SJSA1 (cell line): ENCODE measurements around the gene DIP2C. TPM values are rescaled to one million over a fixed set of nuclear protein-coding genes. Genes with fewer than 3 reads are reported as not detected.
"Not testable (repeated sequence)": the region's sequence is repeated elsewhere in the genome, so short reads cannot be mapped to it uniquely, and the experiment has no call there.

Experiments
- DNase-seq, 2 experiments: peaks; one replicate each; pipeline ENCODE4 v3.0.0-alpha.2; 2015 to 2020; ENCODE audit warnings: low spot score in 2 of 2, low read depth in 1 of 2
- H3K27ac ChIP-seq: fragments of 250-450 bp; sonication (Bioruptor Pico); 2 replicates; pipeline ENCODE4 v1.5.1; 2020; ENCODE audit warnings: mild to moderate bottlenecking, moderate library complexity
- H3K27me3 ChIP-seq: fragments of 250-450 bp; sonication (Bioruptor Pico); replicated peaks from 2 replicates; pipeline ENCODE4 v1.5.1; 2020; ENCODE audit warnings: mild to moderate bottlenecking, moderate library complexity
- H3K36me3 ChIP-seq: fragments of 250-450 bp; sonication (Bioruptor Pico); 2 replicates; pipeline ENCODE4 v1.5.1; 2020; ENCODE audit warnings: mild to moderate bottlenecking
- H3K4me1 ChIP-seq: fragments of 250-450 bp; sonication (Bioruptor Pico); replicated peaks from 2 replicates; pipeline ENCODE4 v1.6.1; 2021; ENCODE audit warnings: mild to moderate bottlenecking
- H3K4me3 ChIP-seq: fragments of 250-450 bp; sonication (Bioruptor Pico); 2 replicates; pipeline ENCODE4 v1.5.1; 2020; ENCODE audit warnings: mild to moderate bottlenecking
- H3K9me3 ChIP-seq: fragments of 250-450 bp; sonication (Bioruptor Pico); replicated peaks from 2 replicates; pipeline ENCODE4 v1.5.1; 2020; ENCODE audit warnings: mild to moderate bottlenecking
- total RNA-seq: library from RNA; depleted of rRNA; stranded (reverse); fragments of >200 nt; shearing (Covaris generic); gene quantifications from 2 replicates; pipeline ENCODE4 v1.2.3, GENCODE V29; 2014

DIP2C gene
- total RNA-seq, 1 experiment from 2014 or later, result 17.5 TPM

GRCh38 chr10:594584-595270 is 94.7 kb downstream of the DIP2C start:
- Histone ChIP-seq H3K27me3 (no peaks in the 10 kb centered on the region), H3K36me3 (peaks cover 17% of the 10 kb centered on the region), H3K4me1 (peaks cover 26% of the 10 kb centered on the region), H3K27ac (no peak overlapping the region), H3K4me3 (no peak overlapping the region), H3K9me3 (no peaks in the 10 kb centered on the region)
- DNase-seq, result no peak

- peaks cover 23% of the 10 kb centered on the region for H3K36me3 ChIP-seq
- no peak for DNase-seq
- no peaks in the 10 kb centered on the region for H3K9me3 ChIP-seq
- no peak overlapping the region for H3K4me3 ChIP-seq
- no peaks in the 10 kb centered on the region for H3K27me3 ChIP-seq
- no peak overlapping the region for H3K27ac ChIP-seq
- peaks cover 19% of the 10 kb centered on the region for H3K4me1 ChIP-seq
Observed at GRCh38 chr10:593901-594457, 95.5 kb downstream of the DIP2C start.

GRCh38 chr10:593421-593820 is 96.0 kb downstream of the DIP2C start:
- peaks cover 27% of the 10 kb centered on the region for H3K36me3 ChIP-seq
- peaks cover 20% of the 10 kb centered on the region for H3K4me1 ChIP-seq
- H3K9me3 ChIP-seq, result no peaks in the 10 kb centered on the region
- no peak overlapping the region for H3K27ac ChIP-seq
- H3K4me3 ChIP-seq, result no peak overlapping the region
- no peaks in the 10 kb centered on the region for H3K27me3 ChIP-seq
- DNase-seq, result no peak

- no peak for DNase-seq
- H3K27ac ChIP-seq, result no peak overlapping the region
Observed at GRCh38 chr10:593016-593415, 96.5 kb downstream of the DIP2C start.

GRCh38 chr10:591646-592045 is 97.8 kb downstream of the DIP2C start:
- H3K4me3 ChIP-seq, result no peak overlapping the region
- no peak overlapping the region for H3K27ac ChIP-seq
- H3K4me1 ChIP-seq, result peaks cover 9% of the 10 kb centered on the region
- peaks cover 27% of the 10 kb centered on the region for H3K36me3 ChIP-seq
- DNase-seq, result no peak
- no peaks in the 10 kb centered on the region for H3K9me3 ChIP-seq
- H3K27me3 ChIP-seq, result no peaks in the 10 kb centered on the region

More at GRCh38 chr10:593016-593415, 96.5 kb downstream of the DIP2C start:
- Histone ChIP-seq H3K27me3 (no peaks in the 10 kb centered on the region), H3K9me3 (no peaks in the 10 kb centered on the region), H3K4me3 (no peak overlapping the region), H3K36me3 (peaks cover 27% of the 10 kb centered on the region), H3K4me1 (peaks cover 20% of the 10 kb centered on the region)

- H3K27ac ChIP-seq, result no peak overlapping the region
- no peak overlapping the region for H3K4me3 ChIP-seq
- DNase-seq, result no peak
- no peaks in the 10 kb centered on the region for H3K9me3 ChIP-seq
- peaks cover 27% of the 10 kb centered on the region for H3K36me3 ChIP-seq
- peaks cover 9% of the 10 kb centered on the region for H3K4me1 ChIP-seq
- H3K27me3 ChIP-seq, result no peaks in the 10 kb centered on the region
Observed at GRCh38 chr10:590721-591120, 98.7 kb downstream of the DIP2C start.

GRCh38 chr10:589961-590680 is 99.3 kb downstream of the DIP2C start:
- H3K9me3 ChIP-seq, result no peaks in the 10 kb centered on the region
- H3K36me3 ChIP-seq, result peaks cover 30% of the 10 kb centered on the region
- no peak overlapping the region for H3K27ac ChIP-seq
- H3K4me3 ChIP-seq, result no peak overlapping the region
- DNase-seq, result no peak
- H3K27me3 ChIP-seq, result no peaks in the 10 kb centered on the region
- peaks cover 9% of the 10 kb centered on the region for H3K4me1 ChIP-seq

GRCh38 chr10:588246-589165 is 101.0 kb downstream of the DIP2C start:
- peaks cover 27% of the 10 kb centered on the region for H3K36me3 ChIP-seq
- peaks cover 14% of the 10 kb centered on the region for H3K4me1 ChIP-seq
- H3K27me3 ChIP-seq, result no peaks in the 10 kb centered on the region
- no peak overlapping the region for H3K4me3 ChIP-seq
- no peaks in the 10 kb centered on the region for H3K9me3 ChIP-seq
- 0 out of 2 replicates have a peak overlapping the region, but pooled peaks have one; percentile 3 for H3K27ac ChIP-seq
- DNase-seq, result peak; percentile 57 to 59

- Histone ChIP-seq H3K9me3 (no peaks in the 10 kb centered on the region), H3K27ac (no peak overlapping the region), H3K4me3 (no peak overlapping the region), H3K4me1 (peaks cover 30% of the 10 kb centered on the region), H3K36me3 (peaks cover 20% of the 10 kb centered on the region), H3K27me3 (no peaks in the 10 kb centered on the region)
- DNase-seq, result no peak
Observed at GRCh38 chr10:586716-587115, 102.8 kb downstream of the DIP2C start.

- H3K9me3 ChIP-seq, result no peaks in the 10 kb centered on the region
- H3K27me3 ChIP-seq, result no peaks in the 10 kb centered on the region
- DNase-seq, result no peak
- H3K4me3 ChIP-seq, result no peak overlapping the region
- H3K27ac ChIP-seq, result no peak overlapping the region
- peaks cover 15% of the 10 kb centered on the region for H3K36me3 ChIP-seq
- H3K4me1 ChIP-seq, result peaks cover 35% of the 10 kb centered on the region
Observed at GRCh38 chr10:586151-586550, 103.3 kb downstream of the DIP2C start.

- Histone ChIP-seq H3K4me3 (no peak overlapping the region), H3K27me3 (no peaks in the 10 kb centered on the region), H3K27ac (no peak overlapping the region), H3K4me1 (peaks cover 42% of the 10 kb centered on the region), H3K9me3 (no peaks in the 10 kb centered on the region), H3K36me3 (peaks cover 15% of the 10 kb centered on the region)
- no peak for DNase-seq
Observed at GRCh38 chr10:585502-585901, 104.0 kb downstream of the DIP2C start.

- not testable (repeated sequence) for H3K27ac ChIP-seq
Observed at GRCh38 chr10:584497-585290, 104.8 kb downstream of the DIP2C start.

GRCh38 chr10:583433-583832 is 106.0 kb downstream of the DIP2C start:
- H3K27me3 ChIP-seq, result no peaks in the 10 kb centered on the region
- H3K9me3 ChIP-seq, result no peaks in the 10 kb centered on the region; the same call in 1 of the 2 replicates
- H3K27ac ChIP-seq, result no peak overlapping the region
- DNase-seq, result no peak
- peaks cover 7% of the 10 kb centered on the region for H3K36me3 ChIP-seq
- peaks cover 44% of the 10 kb centered on the region for H3K4me1 ChIP-seq
- H3K4me3 ChIP-seq, result no peak overlapping the region

More at GRCh38 chr10:584497-585290, 104.8 kb downstream of the DIP2C start:
- peaks cover 16% of the 10 kb centered on the region for H3K36me3 ChIP-seq
- H3K9me3 ChIP-seq, DNase-seq, H3K27me3 ChIP-seq, H3K4me3 ChIP-seq: not testable (repeated sequence)
- peaks cover 47% of the 10 kb centered on the region for H3K4me1 ChIP-seq
